SK-N-SH treated with all-trans-retinoic acid at 6 μM for 48 hours (cell line): ENCODE data around the gene KLF6.

Source experiments
- ARNTL ChIP-seq: fragments of 450-650 bp; formaldehyde crosslinking; IDR thresholded peaks from 2 replicates; pipeline ENCODE4 v1.5.0; 2020; ENCODE audit warnings: low read depth, mild to moderate bottlenecking, moderate library complexity, borderline replicate concordance
- BACH2 ChIP-seq: fragments of 250-450 bp; sonication (Bioruptor Pico); IDR thresholded peaks from 2 replicates; pipeline ENCODE4 v1.9.0; 2021; ENCODE audit warnings: mild to moderate bottlenecking, borderline replicate concordance
- CSDC2 ChIP-seq: fragments of 250-450 bp; sonication (Bioruptor Pico); IDR thresholded peaks from 2 replicates; pipeline ENCODE4 v1.5.0; 2020; ENCODE audit warnings: mild to moderate bottlenecking, moderate library complexity
- ESRRG ChIP-seq: fragments of 250-450 bp; sonication (Bioruptor Pico); IDR thresholded peaks from 2 replicates; pipeline ENCODE4 v1.6.1; 2021; ENCODE audit warnings: mild to moderate bottlenecking
- ISL1 ChIP-seq: fragments of 250-450 bp; sonication (Bioruptor Pico); IDR thresholded peaks from 2 replicates; pipeline ENCODE4 v2.1.2; 2022; ENCODE audit warnings: mild to moderate bottlenecking, moderate library complexity
- POU6F1 ChIP-seq: fragments of 250-450 bp; sonication (Bioruptor Pico); IDR thresholded peaks from 2 replicates; pipeline ENCODE4 v1.8.0; 2021; ENCODE audit warnings: low read depth, mild to moderate bottlenecking, moderate library complexity, borderline replicate concordance
- SNAI2 ChIP-seq: fragments of 250-450 bp; sonication (Bioruptor Pico); IDR thresholded peaks from 2 replicates; pipeline ENCODE4 v1.5.0; 2020; ENCODE audit warnings: mild to moderate bottlenecking, moderate library complexity
- TOX ChIP-seq: fragments of 250-450 bp; sonication (Bioruptor Pico); IDR thresholded peaks from 2 replicates; pipeline ENCODE4 v1.8.0; 2021; ENCODE audit warnings: mild to moderate bottlenecking, moderate library complexity, borderline replicate concordance
- TSHZ2 ChIP-seq: fragments of 250-450 bp; sonication (Bioruptor Pico); IDR thresholded peaks from 2 replicates; pipeline ENCODE4 v1.5.0; 2020; ENCODE audit warnings: mild to moderate bottlenecking, moderate library complexity
- ZFP30 ChIP-seq: fragments of 450-650 bp; formaldehyde crosslinking; IDR thresholded peaks from 2 replicates; pipeline ENCODE4 v1.5.0; 2022; ENCODE audit warnings: mild to moderate bottlenecking, moderate library complexity
- ZNF70 ChIP-seq: fragments of 450-650 bp; formaldehyde crosslinking; IDR thresholded peaks from 2 replicates; pipeline ENCODE4 v1.5.0; 2020; ENCODE audit warnings: mild to moderate bottlenecking, moderate library complexity
- TF ChIP-seq, protein P1 (sequence below): fragments of 250-450 bp; sonication (Bioruptor Pico); IDR thresholded peaks from 2 replicates; pipeline ENCODE4 v1.8.0; 2020; ENCODE audit warnings: mild to moderate bottlenecking, moderate library complexity, borderline replicate concordance
- TF ChIP-seq, protein P2 (sequence below): fragments of 250-450 bp; sonication (Bioruptor Pico); IDR thresholded peaks from 2 replicates; pipeline ENCODE4 v1.5.1; 2020; ENCODE audit warnings: low read depth, mild to moderate bottlenecking, moderate library complexity

DNA sequence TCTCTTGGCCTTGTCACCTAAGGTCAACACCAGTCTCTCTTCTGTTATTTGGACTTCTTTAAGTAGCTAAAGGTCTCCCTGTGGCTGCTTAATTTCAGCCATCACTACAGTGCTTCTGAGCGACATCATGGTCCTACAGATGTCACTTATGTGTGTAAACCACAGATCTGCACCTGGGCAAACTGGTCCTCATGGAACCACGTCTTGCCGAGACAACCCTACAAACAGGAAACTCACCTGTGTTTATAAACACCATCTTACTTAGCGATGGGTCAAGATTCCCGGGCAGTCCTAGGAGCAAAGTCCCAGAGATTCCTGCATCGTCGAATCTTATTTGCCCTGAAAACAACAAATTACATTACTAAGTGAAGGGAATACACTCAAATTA lies 27.8 kb downstream of the KLF6 start:
- TF ChIP-seq, protein P1, sequence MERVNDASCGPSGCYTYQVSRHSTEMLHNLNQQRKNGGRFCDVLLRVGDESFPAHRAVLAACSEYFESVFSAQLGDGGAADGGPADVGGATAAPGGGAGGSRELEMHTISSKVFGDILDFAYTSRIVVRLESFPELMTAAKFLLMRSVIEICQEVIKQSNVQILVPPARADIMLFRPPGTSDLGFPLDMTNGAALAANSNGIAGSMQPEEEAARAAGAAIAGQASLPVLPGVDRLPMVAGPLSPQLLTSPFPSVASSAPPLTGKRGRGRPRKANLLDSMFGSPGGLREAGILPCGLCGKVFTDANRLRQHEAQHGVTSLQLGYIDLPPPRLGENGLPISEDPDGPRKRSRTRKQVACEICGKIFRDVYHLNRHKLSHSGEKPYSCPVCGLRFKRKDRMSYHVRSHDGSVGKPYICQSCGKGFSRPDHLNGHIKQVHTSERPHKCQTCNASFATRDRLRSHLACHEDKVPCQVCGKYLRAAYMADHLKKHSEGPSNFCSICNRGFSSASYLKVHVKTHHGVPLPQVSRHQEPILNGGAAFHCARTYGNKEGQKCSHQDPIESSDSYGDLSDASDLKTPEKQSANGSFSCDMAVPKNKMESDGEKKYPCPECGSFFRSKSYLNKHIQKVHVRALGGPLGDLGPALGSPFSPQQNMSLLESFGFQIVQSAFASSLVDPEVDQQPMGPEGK (CRISPR knock-in tag) = no peak
- TF ChIP-seq TSHZ2 (CRISPR knock-in tag) = no peak
- no peak for TF ChIP-seq ZFP30 (CRISPR knock-in tag)
- TF ChIP-seq TOX (CRISPR knock-in tag) = no peak
- TF ChIP-seq ZNF70 (CRISPR knock-in tag) = no peak
- no peak for TF ChIP-seq ESRRG (CRISPR knock-in tag)
- TF ChIP-seq BACH2 (CRISPR knock-in tag) = no peak
- TF ChIP-seq ARNTL (CRISPR knock-in tag) = no peak
- no peak for TF ChIP-seq SNAI2 (CRISPR knock-in tag)
- TF ChIP-seq CSDC2 (CRISPR knock-in tag) = no peak
- TF ChIP-seq ISL1 (CRISPR knock-in tag) = no peak
- TF ChIP-seq, protein P2, sequence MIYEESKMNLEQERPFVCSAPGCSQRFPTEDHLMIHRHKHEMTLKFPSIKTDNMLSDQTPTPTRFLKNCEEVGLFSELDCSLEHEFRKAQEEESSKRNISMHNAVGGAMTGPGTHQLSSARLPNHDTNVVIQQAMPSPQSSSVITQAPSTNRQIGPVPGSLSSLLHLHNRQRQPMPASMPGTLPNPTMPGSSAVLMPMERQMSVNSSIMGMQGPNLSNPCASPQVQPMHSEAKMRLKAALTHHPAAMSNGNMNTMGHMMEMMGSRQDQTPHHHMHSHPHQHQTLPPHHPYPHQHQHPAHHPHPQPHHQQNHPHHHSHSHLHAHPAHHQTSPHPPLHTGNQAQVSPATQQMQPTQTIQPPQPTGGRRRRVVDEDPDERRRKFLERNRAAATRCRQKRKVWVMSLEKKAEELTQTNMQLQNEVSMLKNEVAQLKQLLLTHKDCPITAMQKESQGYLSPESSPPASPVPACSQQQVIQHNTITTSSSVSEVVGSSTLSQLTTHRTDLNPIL (CRISPR knock-in tag) = no peak
- TF ChIP-seq POU6F1 (CRISPR knock-in tag) = no peak
